ENCODE results near the gene CINP. TPM values are rescaled to one million over a fixed set of nuclear protein-coding genes. Genes with fewer than 3 reads are reported as not detected.

The CINP gene
- total RNA-seq, 1 donor from 2014 or later, result 34.2 TPM

GRCh38 chr14:102320033-102320660 is 42.5 kb downstream of the CINP start:
- peak overlapping the region; percentile 93 for H3K4me3 Mint-ChIP-seq
- TF ChIP-seq CTCF (conservative IDR thresholded peaks at IDR 0.05), result no peak
- H3K9me3 Mint-ChIP-seq, result no peaks in the 10 kb centered on the region
- peak overlapping the region; percentile 94 for H3K27ac Mint-ChIP-seq
- DNase-seq (ENCODE audit: extremely low spot score, unreplicated experiment), result no peak
- H3K36me3 Mint-ChIP-seq, result peaks cover 3% of the 10 kb centered on the region
- H3K4me1 Mint-ChIP-seq (ENCODE audit: unreplicated experiment), result peaks cover 36% of the 10 kb centered on the region
- H3K27me3 Mint-ChIP-seq, result peaks cover 8% of the 10 kb centered on the region

- TF ChIP-seq CTCF (conservative IDR thresholded peaks at IDR 0.05), result no peak
- peaks cover 38% of the 10 kb centered on the region for H3K4me1 Mint-ChIP-seq (ENCODE audit: unreplicated experiment)
- H3K9me3 Mint-ChIP-seq, result no peaks in the 10 kb centered on the region
- DNase-seq (ENCODE audit: extremely low spot score, unreplicated experiment), result peak; percentile 94
- H3K27me3 Mint-ChIP-seq, result peaks cover 13% of the 10 kb centered on the region
- peak within 1 kb of the TSS; percentile 98 for H3K4me3 Mint-ChIP-seq
- peak within 1 kb of the TSS; percentile 99 for H3K27ac Mint-ChIP-seq
- peaks cover 3% of the 10 kb centered on the region for H3K36me3 Mint-ChIP-seq
Observed at GRCh38 chr14:102319351-102320032, 43.2 kb downstream of the CINP start, which contains the start of gene ZNF839. TSS of gene ZNF839 (plus strand) at chr14:102319746. CDS start at chr14:102319766, 20 bp downstream.

GRCh38 chr14:102318781-102319276 is 43.9 kb downstream of the CINP start:
- H3K27ac Mint-ChIP-seq, result peak overlapping the region; percentile 99
- DNase-seq (ENCODE audit: extremely low spot score, unreplicated experiment), result no peak
- H3K4me1 Mint-ChIP-seq (ENCODE audit: unreplicated experiment), result peaks cover 43% of the 10 kb centered on the region
- peak overlapping the region; percentile 98 for H3K4me3 Mint-ChIP-seq
- no peaks in the 10 kb centered on the region for H3K9me3 Mint-ChIP-seq
- peaks cover 14% of the 10 kb centered on the region for H3K27me3 Mint-ChIP-seq
- peaks cover 3% of the 10 kb centered on the region for H3K36me3 Mint-ChIP-seq
- no peak for TF ChIP-seq CTCF (conservative IDR thresholded peaks at IDR 0.05)

- H3K4me1 Mint-ChIP-seq (ENCODE audit: unreplicated experiment), result peaks cover 40% of the 10 kb centered on the region
Observed at GRCh38 chr14:102317564-102318248, 45.0 kb downstream of the CINP start.

More at GRCh38 chr14:102317564-102318248, 45.0 kb downstream of the CINP start:
- no peak for DNase-seq (ENCODE audit: extremely low spot score, unreplicated experiment)
- Mint-ChIP-seq H3K36me3 (peaks cover 3% of the 10 kb centered on the region), H3K9me3 (no peaks in the 10 kb centered on the region), H3K27ac (peak overlapping the region; percentile 98), H3K27me3 (peaks cover 14% of the 10 kb centered on the region), H3K4me3 (peak overlapping the region; percentile 98)
- TF ChIP-seq CTCF (conservative IDR thresholded peaks at IDR 0.05), result no peak

Measured in type B pancreatic cell (in vitro differentiated cells).